KBM-7 (cell line): ENCODE results near the gene RHEB.
A peak's percentile ranks its signal among the peaks of the same experiment; 100 is the strongest.
"Not testable (repeated sequence)": the region's sequence is repeated elsewhere in the genome, so short reads cannot be mapped to it uniquely, and the experiment has no call there.

Experiments used
- DNase-seq: peaks from one replicate; pipeline ENCODE4 v3.0.0-alpha.2; 2015
- in situ Hi-C: fragments of 300-500 bp; cut with MboI; formaldehyde crosslinking; loops from 2 replicates; pipeline ENCODE4 v1.14.3; 2020; ENCODE audit warnings: low sequenced_read_pairs, low pct_unique_long_range_greater_than_20kb, mixed read lengths

RHEB gene

GRCh38 chr7:151537818-151538561, 18.3 kb upstream of the RHEB start:
- in situ Hi-C loops: no loop called here

GRCh38 chr7:151536178-151536577, 16.5 kb upstream of the RHEB start:
- in situ Hi-C loops, DNase-seq: not testable (repeated sequence)

More at GRCh38 chr7:151537818-151538561, 18.3 kb upstream of the RHEB start:
- DNase-seq: no peak

- in situ Hi-C loops: no loop called here
- no peak for DNase-seq
These were observed 10.1 kb upstream of the RHEB start for GRCh38 chr7:151529842-151530241.

GRCh38 chr7:151524845-151525244, 5.2 kb upstream of the RHEB start:
- in situ Hi-C loops: no loop called here
- DNase-seq: no peak

GRCh38 chr7:151524331-151524730, 4.6 kb upstream of the RHEB start:
- in situ Hi-C loops: no loop called here
- no peak for DNase-seq

GRCh38 chr7:151520419-151521261, 945 bp upstream of the RHEB start:
- in situ Hi-C loops: no loop called here
- DNase-seq: no peak

- in situ Hi-C loops: not testable (repeated sequence)
- DNase-seq: peak; percentile 45
These were observed 539 bp downstream of the RHEB start for GRCh38 chr7:151518947-151519764.

GRCh38 chr7:151518105-151518946, 1.4 kb downstream of the RHEB start:
- in situ Hi-C loops: no loop called here
- peak; percentile 49 for DNase-seq

GRCh38 chr7:151517601-151518104, 2.0 kb downstream of the RHEB start:
- DNase-seq: no peak
- in situ Hi-C loops: no loop called here

GRCh38 chr7:151515276-151515565, 4.5 kb downstream of the RHEB start:
- no peak for DNase-seq
- in situ Hi-C loops: no loop called here

GRCh38 chr7:151514461-151515275, 5.0 kb downstream of the RHEB start:
- no peak for DNase-seq
- in situ Hi-C loops: no loop called here

GRCh38 chr7:151513133-151513532, 6.6 kb downstream of the RHEB start:
- in situ Hi-C loops: no loop called here
- no peak for DNase-seq

- in situ Hi-C loops: no loop called here
- no peak for DNase-seq
These were observed 7.3 kb downstream of the RHEB start for GRCh38 chr7:151512353-151512752.

- no peak for DNase-seq
- in situ Hi-C loops: no loop called here
These were observed 7.7 kb downstream of the RHEB start for GRCh38 chr7:151511946-151512345.

- in situ Hi-C loops: no loop called here
- no peak for DNase-seq
These were observed 8.4 kb downstream of the RHEB start for GRCh38 chr7:151511270-151511669.

GRCh38 chr7:151509670-151510333, 9.9 kb downstream of the RHEB start:
- in situ Hi-C loops: no loop called here
- no peak for DNase-seq

- in situ Hi-C loops: no loop called here
These were observed 10.7 kb downstream of the RHEB start for GRCh38 chr7:151508991-151509390.

More at GRCh38 chr7:151508991-151509390, 10.7 kb downstream of the RHEB start:
- DNase-seq: no peak
